ENCODE results near the gene PCDHGC3. TPM values are rescaled to one million over a fixed set of nuclear protein-coding genes. Genes with fewer than 3 reads are reported as not detected.

The PCDHGC3 gene
- total RNA-seq, 3 donors from 2014 or later (not counting 1 experiment from before 2014, with no cell fraction given): 0.68 to 1.5 (median 0.75) TPM

DNA sequence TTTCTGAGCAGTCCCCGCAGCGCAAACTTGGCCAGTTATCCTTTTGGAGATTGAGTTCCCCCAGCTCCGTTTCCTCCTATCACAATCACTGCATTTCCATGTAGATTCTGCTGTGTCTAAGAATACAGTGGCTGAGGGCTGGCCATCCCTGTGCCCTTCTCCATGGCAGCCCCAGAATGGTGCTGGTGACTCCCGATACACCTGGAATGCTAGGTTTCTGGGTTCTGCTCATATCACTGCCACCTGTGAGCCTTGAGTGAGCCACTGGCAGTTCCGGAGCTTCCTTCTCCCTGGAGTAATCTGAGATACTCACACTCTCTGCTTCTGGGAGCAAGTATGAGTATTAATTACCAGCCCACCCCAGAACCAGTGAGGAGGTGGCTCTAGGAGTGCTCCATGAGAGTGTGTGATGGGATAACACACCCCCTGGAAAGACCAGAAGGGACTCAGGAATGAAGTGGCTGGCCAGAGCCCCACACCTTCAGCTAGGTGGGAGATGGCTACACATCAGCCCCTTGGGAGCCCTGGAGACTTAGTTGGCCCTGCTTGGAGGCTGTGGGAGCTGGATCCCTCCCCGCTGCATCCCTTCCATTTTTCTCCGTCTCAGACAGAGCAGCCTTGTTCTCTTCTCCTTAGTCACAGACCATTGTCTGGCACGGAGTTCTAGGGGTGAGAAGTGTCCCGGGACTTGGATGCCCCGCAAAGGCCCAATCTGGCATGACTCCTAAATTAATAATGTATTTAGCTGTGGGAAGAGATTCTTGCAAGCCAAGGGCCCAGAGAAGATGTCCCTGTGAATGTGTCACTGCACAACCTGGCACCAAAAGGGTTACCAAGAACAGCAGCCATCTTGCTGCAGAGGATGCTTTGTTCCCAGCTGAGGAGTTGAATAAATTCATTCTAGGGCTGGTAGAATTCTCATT lies 18.0 kb downstream of the PCDHGC3 start:
- Histone ChIP-seq H3K36me3 (ENCODE audit: control insufficient read depth, insufficient read depth, low read length) (no peaks in the 10 kb centered on the region), H3K9me3 (ENCODE audit: control insufficient read depth, insufficient read depth, low read length) (no peaks in the 10 kb centered on the region), H3K27me3 (ENCODE audit: control insufficient read depth, insufficient read depth, low read length) (peaks cover 28% of the 10 kb centered on the region), H3K27ac (ENCODE audit: low read length) (no peak overlapping the region), H3K4me1 (ENCODE audit: control insufficient read depth, insufficient read depth, low read length) (peaks cover 17% of the 10 kb centered on the region), H3K4me3 (ENCODE audit: low read length) (no peak overlapping the region)
- Mint-ChIP-seq H3K4me3 (no peak overlapping the region), H3K27me3 (ENCODE audit: low read depth in 2 of 2) (peaks cover 32 to 40% of the 10 kb centered on the region in 2 donors), H3K4me1 (peaks cover 10 to 18% of the 10 kb centered on the region in 2 donors), H3K36me3 (no peaks in the 10 kb centered on the region), H3K9me3 (no peaks in the 10 kb centered on the region), H3K27ac (no peak overlapping the region)
- TF ChIP-seq, protein P1, sequence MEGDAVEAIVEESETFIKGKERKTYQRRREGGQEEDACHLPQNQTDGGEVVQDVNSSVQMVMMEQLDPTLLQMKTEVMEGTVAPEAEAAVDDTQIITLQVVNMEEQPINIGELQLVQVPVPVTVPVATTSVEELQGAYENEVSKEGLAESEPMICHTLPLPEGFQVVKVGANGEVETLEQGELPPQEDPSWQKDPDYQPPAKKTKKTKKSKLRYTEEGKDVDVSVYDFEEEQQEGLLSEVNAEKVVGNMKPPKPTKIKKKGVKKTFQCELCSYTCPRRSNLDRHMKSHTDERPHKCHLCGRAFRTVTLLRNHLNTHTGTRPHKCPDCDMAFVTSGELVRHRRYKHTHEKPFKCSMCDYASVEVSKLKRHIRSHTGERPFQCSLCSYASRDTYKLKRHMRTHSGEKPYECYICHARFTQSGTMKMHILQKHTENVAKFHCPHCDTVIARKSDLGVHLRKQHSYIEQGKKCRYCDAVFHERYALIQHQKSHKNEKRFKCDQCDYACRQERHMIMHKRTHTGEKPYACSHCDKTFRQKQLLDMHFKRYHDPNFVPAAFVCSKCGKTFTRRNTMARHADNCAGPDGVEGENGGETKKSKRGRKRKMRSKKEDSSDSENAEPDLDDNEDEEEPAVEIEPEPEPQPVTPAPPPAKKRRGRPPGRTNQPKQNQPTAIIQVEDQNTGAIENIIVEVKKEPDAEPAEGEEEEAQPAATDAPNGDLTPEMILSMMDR (IDR thresholded peaks at IDR 0.05): no peak
- WGBS (ENCODE audit: insufficient coverage): 87% methylated on average over 10 of the region's 10 CpGs
- DNase-seq (no peak), ATAC-seq (no peak)
- intact Hi-C loops (cut with micrococcal nuclease): no loop called here

DNA sequence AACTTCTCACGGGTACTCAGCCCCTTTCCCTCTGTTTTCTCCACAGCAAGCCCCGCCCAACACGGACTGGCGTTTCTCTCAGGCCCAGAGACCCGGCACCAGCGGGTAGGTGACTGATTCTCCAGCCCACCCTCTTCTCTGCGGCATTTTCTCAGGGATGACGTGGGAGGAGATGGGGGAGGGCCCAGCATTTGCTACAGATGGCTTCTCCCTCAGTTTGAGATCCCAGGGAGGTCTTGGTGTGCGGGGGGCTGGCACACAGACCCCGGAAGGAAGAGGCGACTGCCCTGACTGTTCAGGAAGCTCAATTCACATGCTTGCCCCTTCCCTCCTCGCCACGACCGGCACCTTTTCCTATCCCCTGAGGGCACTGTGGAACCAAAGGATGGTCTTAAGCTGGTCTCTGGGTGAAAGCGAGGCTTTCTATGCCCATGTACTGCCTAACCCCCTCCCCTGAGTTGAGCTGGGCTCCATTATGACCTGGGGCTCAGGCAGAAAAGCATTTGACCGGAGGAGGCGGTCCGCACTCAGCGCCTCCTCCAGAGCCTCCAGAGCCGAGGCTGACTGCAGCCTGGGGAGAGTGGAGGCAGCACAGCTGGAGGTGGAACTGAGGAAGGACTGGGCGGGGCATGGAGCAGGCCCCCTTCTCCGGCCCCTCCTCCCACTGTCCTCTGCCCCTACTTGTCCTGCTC lies 19.1 kb downstream of the PCDHGC3 start:
- H3K4me1 Mint-ChIP-seq: peaks cover 10 to 18% of the 10 kb centered on the region in 2 donors
- DNase-seq: no peak
- H3K4me3 Mint-ChIP-seq: no peak overlapping the region
- TF ChIP-seq, protein P1 (IDR thresholded peaks at IDR 0.05): no peak
- intact Hi-C loops (cut with micrococcal nuclease): no loop called here
- Histone ChIP-seq H3K9me3 (ENCODE audit: control insufficient read depth, insufficient read depth, low read length) (no peaks in the 10 kb centered on the region), H3K4me1 (ENCODE audit: control insufficient read depth, insufficient read depth, low read length) (peaks cover 17% of the 10 kb centered on the region), H3K4me3 (ENCODE audit: low read length) (no peak overlapping the region), H3K27me3 (ENCODE audit: control insufficient read depth, insufficient read depth, low read length) (peaks cover 24% of the 10 kb centered on the region), H3K27ac (ENCODE audit: low read length) (no peak overlapping the region), H3K36me3 (ENCODE audit: control insufficient read depth, insufficient read depth, low read length) (no peaks in the 10 kb centered on the region)
- 49% methylated on average over 22 of the region's 22 CpGs for WGBS (ENCODE audit: insufficient coverage)
- ATAC-seq: no peak
- H3K27me3 Mint-ChIP-seq (ENCODE audit: low read depth in 2 of 2): peaks cover 32 to 33% of the 10 kb centered on the region in 2 donors
- no peaks in the 10 kb centered on the region for H3K9me3 Mint-ChIP-seq
- no peak overlapping the region for H3K27ac Mint-ChIP-seq
- H3K36me3 Mint-ChIP-seq: no peaks in the 10 kb centered on the region

DNA sequence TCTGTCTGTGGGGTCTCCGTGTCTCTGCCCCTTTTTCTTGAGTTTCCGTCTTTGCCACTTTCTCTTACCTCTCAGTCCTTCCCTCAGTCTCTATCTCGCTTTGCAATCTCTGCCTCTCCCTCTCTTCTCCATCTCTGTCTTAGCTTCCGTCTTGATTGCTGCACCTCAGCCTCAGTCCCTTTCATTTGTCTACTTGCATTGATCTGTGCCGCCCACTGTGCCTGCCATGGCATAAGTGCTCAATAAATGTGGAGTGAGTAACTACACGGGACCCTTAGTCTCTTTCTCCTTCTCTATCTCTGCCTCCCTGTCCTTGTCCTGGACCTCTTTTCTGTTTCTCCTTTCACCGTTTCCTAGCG lies 19.7 kb downstream of the PCDHGC3 start:
- Mint-ChIP-seq H3K36me3 (no peaks in the 10 kb centered on the region), H3K4me3 (no peak overlapping the region), H3K4me1 (peaks cover 10 to 18% of the 10 kb centered on the region in 2 donors), H3K9me3 (no peaks in the 10 kb centered on the region), H3K27ac (no peak overlapping the region), H3K27me3 (ENCODE audit: low read depth in 2 of 2) (peaks cover 30 to 31% of the 10 kb centered on the region in 2 donors)
- Histone ChIP-seq H3K27me3 (ENCODE audit: control insufficient read depth, insufficient read depth, low read length) (peaks cover 24% of the 10 kb centered on the region), H3K36me3 (ENCODE audit: control insufficient read depth, insufficient read depth, low read length) (no peaks in the 10 kb centered on the region), H3K27ac (ENCODE audit: low read length) (no peak overlapping the region), H3K4me3 (ENCODE audit: low read length) (no peak overlapping the region), H3K9me3 (ENCODE audit: control insufficient read depth, insufficient read depth, low read length) (no peaks in the 10 kb centered on the region), H3K4me1 (ENCODE audit: control insufficient read depth, insufficient read depth, low read length) (peaks cover 17% of the 10 kb centered on the region)
- TF ChIP-seq, protein P1 (IDR thresholded peaks at IDR 0.05): no peak
- ATAC-seq: no peak
- intact Hi-C loops (cut with micrococcal nuclease): no loop called here
- 78% methylated on average over 8 of the region's 8 CpGs for WGBS (ENCODE audit: insufficient coverage)
- no peak for DNase-seq
